Transverse colon (tissue), 4 donors: ENCODE data around the gene IRX6. TPM values are rescaled to one million over a fixed set of nuclear protein-coding genes. Genes with fewer than 3 reads are reported as not detected.

Experiments
- DNase-seq: peaks from one replicate; pipeline ENCODE4 v3.0.0-alpha.2; 2019
- H3K27ac ChIP-seq, 4 donors: fragments of 200-600 bp; sonication (generic); 2 replicates each; pipeline ENCODE4 v1.5.1; 2016 to 2018; ENCODE audit warnings: inconsistent platforms in 4 of 4
- H3K27me3 ChIP-seq: fragments of 200-600 bp; sonication (generic); 2 replicates; pipeline ENCODE4 v1.5.1; 2017; ENCODE audit warnings: inconsistent platforms
- H3K36me3 ChIP-seq, 4 donors: fragments of 200-600 bp; sonication (generic); 2 replicates each; pipeline ENCODE4 v1.5.1; 2017 to 2019; ENCODE audit warnings: inconsistent platforms in 4 of 4
- H3K4me1 ChIP-seq, 4 donors: fragments of 200-600 bp; sonication (generic); 2 replicates each; pipeline ENCODE4 v1.5.1; 2017 to 2020; ENCODE audit warnings: inconsistent platforms in 4 of 4
- H3K4me3 ChIP-seq, 4 donors: fragments of 200-600 bp; sonication (generic); 1 replicate in 1 of 4; 2 replicates in 3 of 4; pipeline versions ENCODE4 v1.5.1 to v1.6.1; 2017 to 2019; ENCODE audit warnings: inconsistent platforms in 4 of 4
- H3K9me3 ChIP-seq, 2 donors: fragments of 200-600 bp; sonication (generic); 2 replicates each; pipeline ENCODE4 v1.5.1; 2017 to 2019; ENCODE audit warnings: inconsistent platforms in 2 of 2
- EP300 ChIP-seq: sonication (generic); formaldehyde crosslinking; IDR thresholded peaks from one replicate; pipeline ENCODE4 v1.6.1; 2017; ENCODE audit warnings: antibody characterized with exemption, low read depth
- POLR2A ChIP-seq: fragments of 450-650 bp; IDR thresholded peaks from one replicate; pipeline ENCODE4 v1.6.1; 2016; ENCODE audit warnings: antibody characterized with exemption, mild to moderate bottlenecking, moderate library complexity
- POLR2AphosphoS5 ChIP-seq, 3 donors: sonication (generic); formaldehyde crosslinking; IDR thresholded peaks; one replicate each; pipeline ENCODE4 v1.6.1; 2016; ENCODE audit warnings: antibody characterized with exemption in 3 of 3
- WGBS, 2 donors: methylation state at CpG; one replicate each; pipeline ENCODE4 v1.1.5; 2018; ENCODE audit warnings: low coverage in 1 of 2; 5-methylcytosine and 5-hydroxymethylcytosine counted together
- in situ Hi-C, 4 donors: fragments of 200-750 bp; cut with MboI; loops; one replicate each; pipeline versions ENCODE4 v1.15.0 to v1.15.1; 2017; ENCODE audit warnings: low sequenced_read_pairs in 3 of 4, low pct_ligation_motif_present in 1 of 4, low pct_unique_long_range_greater_than_20kb in 1 of 4
- intact Hi-C: fragments of 100-400 bp; cut with DNase I; formaldehyde crosslinking; loops from one replicate; pipeline ENCODE4 v1.15.1; 2023; ENCODE audit warnings: low total_unique reads
- total RNA-seq, 4 donors: library from RNA; depleted of rRNA; stranded (reverse); fragments of >200 nt; gene quantifications; one replicate each; pipeline ENCODE4 v1.1.0, GENCODE V29; 2016
- TF ChIP-seq, protein P1 (sequence below), 5 experiments: fragments of 200-600 bp in 3 of 5; fragments of 450-650 bp in 2 of 5; sonication (generic) in 3 of 5; IDR thresholded peaks; 1 replicate in 2 of 5; 2 replicates in 3 of 5; pipeline ENCODE4 v1.5.1; 2016 to 2017; ENCODE audit warnings: antibody characterized with exemption in 5 of 5, inconsistent platforms in 3 of 5, mild to moderate bottlenecking in 2 of 5, moderate library complexity in 1 of 5

IRX6 gene
- total RNA-seq, 4 donors from 2014 or later = 1.1 TPM; not detected in 3

DNA sequence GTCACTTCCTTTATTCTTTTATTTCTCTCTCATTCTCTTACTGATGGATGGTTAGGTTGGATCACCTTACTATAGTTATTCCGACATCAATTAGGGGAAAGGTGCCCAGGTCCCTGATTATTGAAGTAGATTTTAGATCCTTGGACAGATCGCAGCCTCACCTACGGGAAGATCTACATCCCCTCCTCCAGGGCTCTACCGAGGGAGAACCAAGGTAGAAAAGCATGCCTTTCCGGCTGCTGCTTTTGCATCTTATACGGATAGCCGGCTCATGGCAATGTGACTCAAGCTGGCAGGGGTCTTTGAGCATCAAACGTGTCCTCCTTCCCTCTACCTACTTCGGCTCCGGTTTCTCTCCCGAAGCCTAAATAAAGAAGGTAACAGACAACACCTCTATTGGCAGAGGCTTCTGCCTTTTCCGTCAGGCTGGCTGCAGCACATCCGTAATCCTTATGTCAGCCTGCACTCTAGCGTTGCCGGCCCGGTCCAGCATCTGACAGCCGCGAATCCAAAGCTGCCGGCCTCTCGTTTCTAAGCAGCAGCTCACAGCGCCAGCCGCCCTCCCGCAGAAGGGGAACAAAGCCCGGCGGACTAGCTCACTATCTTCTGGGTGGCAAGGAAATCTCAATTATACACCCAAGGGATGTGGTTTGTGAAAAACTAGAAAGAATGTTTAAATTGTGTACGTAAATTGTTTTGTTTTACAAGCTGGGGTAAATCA lies 46.9 kb downstream of the IRX6 start:
- Histone ChIP-seq H3K36me3 (no peaks in the 10 kb centered on the region), H3K4me3 (no peak overlapping the region), H3K27me3 (peaks cover 41% of the 10 kb centered on the region), H3K4me1 (no peaks in the 10 kb centered on the region), H3K27ac (no peak overlapping the region), H3K9me3 (no peaks in the 10 kb centered on the region)
- in situ Hi-C loops = no loop called here
- TF ChIP-seq, protein P1, sequence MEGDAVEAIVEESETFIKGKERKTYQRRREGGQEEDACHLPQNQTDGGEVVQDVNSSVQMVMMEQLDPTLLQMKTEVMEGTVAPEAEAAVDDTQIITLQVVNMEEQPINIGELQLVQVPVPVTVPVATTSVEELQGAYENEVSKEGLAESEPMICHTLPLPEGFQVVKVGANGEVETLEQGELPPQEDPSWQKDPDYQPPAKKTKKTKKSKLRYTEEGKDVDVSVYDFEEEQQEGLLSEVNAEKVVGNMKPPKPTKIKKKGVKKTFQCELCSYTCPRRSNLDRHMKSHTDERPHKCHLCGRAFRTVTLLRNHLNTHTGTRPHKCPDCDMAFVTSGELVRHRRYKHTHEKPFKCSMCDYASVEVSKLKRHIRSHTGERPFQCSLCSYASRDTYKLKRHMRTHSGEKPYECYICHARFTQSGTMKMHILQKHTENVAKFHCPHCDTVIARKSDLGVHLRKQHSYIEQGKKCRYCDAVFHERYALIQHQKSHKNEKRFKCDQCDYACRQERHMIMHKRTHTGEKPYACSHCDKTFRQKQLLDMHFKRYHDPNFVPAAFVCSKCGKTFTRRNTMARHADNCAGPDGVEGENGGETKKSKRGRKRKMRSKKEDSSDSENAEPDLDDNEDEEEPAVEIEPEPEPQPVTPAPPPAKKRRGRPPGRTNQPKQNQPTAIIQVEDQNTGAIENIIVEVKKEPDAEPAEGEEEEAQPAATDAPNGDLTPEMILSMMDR (IDR thresholded peaks at IDR 0.05) = peak in 1 of 5 experiments; percentile 13
- TF ChIP-seq EP300 = no peak
- intact Hi-C loops = no loop called here
- DNase-seq = peak; percentile 15
- 6 to 22% methylated on average over 5 to 26 of the region's 26 CpGs for WGBS, 2 donors

DNA sequence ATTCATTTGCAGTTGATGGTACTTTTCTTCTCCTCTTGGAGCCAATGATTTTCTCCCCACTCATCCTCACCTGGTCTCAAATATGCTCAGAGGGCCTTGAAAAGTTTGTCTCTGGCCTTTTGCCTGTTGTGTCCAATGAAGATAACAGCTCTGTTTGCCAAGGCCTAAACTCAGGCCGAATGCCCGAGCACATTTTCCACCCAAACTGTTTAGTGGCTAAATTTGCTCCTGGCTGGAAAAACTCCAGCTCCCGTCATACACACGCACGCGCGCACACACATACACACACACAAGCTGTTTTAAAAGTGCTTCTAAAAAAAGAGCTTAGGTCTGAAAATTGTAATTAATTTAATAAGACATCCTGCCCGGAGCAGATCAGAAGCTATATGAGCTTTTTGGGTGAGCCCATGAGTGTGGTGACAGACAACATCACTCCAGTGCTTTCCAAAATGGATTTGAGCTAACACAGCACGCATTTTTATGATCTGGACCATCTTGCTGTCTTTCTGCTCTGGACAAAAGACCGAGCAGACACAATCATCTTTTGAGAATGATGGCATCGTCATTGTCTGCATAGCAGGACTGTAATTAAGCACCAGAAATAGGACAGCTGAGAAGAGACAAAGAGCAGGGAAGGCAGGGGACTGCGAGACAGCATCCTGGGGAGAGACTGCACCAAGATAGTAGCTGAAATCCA lies 48.9 kb downstream of the IRX6 start:
- no peak overlapping the region for H3K27ac ChIP-seq
- H3K36me3 ChIP-seq = no peaks in the 10 kb centered on the region
- in situ Hi-C loops = no loop called here
- intact Hi-C loops = no loop called here
- DNase-seq = no peak
- no peaks in the 10 kb centered on the region for H3K4me1 ChIP-seq
- H3K9me3 ChIP-seq = no peaks in the 10 kb centered on the region
- peaks cover 41% of the 10 kb centered on the region for H3K27me3 ChIP-seq
- no peak overlapping the region for H3K4me3 ChIP-seq
- WGBS, 2 donors = 73% methylated on average over 9 to 12 of the region's 12 CpGs
- TF ChIP-seq POLR2A (no peak), EP300 (no peak), POLR2AphosphoS5 (IDR thresholded peaks at IDR 0.05) (no peak)
- TF ChIP-seq, protein P1 (IDR thresholded peaks at IDR 0.05) = no peak

DNA sequence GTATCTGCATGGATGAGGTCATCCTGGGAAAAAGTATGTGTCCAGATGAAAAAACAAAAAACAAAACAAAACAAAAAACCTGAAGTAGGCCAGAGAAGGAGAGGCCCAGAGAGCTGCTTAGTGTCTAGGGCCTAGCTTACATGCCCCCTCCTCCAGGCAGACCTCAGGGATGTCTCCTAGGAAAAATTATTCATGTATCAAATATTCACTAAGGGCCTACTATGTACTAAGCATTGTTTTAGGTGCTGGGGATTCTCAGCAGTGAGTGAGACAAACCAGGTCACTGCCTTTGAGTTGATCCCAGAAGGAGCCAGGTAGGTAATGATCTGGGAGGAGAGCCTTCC lies 49.5 kb downstream of the IRX6 start:
- Histone ChIP-seq H3K27me3 (peaks cover 37% of the 10 kb centered on the region), H3K9me3 (no peaks in the 10 kb centered on the region), H3K27ac (no peak overlapping the region), H3K4me3 (no peak overlapping the region), H3K36me3 (no peaks in the 10 kb centered on the region), H3K4me1 (no peaks in the 10 kb centered on the region)
- in situ Hi-C loops (no loop called here), intact Hi-C loops (no loop called here)
- TF ChIP-seq POLR2AphosphoS5 (IDR thresholded peaks at IDR 0.05) (no peak), POLR2A (no peak), EP300 (no peak)
- TF ChIP-seq, protein P1 (IDR thresholded peaks at IDR 0.05) = no peak
- no peak for DNase-seq

DNA sequence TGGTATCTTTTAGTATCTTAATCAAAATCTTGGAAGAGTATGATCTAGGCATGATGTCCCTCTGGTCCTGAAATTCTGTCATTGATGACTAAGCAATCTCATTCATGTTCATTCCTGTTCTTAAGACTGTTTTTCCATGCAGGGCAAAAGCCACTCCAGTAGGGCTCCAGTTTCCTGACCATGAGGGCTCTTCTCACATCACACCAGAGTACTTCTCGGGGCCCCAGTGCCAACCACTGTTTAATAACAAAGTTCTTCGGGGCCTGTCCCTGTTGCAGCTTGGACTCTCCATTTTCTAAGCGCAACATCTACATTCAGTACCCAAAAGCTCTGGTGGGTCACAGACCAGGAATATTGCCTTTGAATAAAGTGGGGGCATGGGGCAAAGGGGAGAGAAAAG lies 52.0 kb downstream of the IRX6 start:
- no peaks in the 10 kb centered on the region for H3K36me3 ChIP-seq
- intact Hi-C loops (no loop called here), in situ Hi-C loops (no loop called here)
- no peaks in the 10 kb centered on the region for H3K9me3 ChIP-seq
- DNase-seq = no peak
- no peak overlapping the region for H3K4me3 ChIP-seq
- no peaks in the 10 kb centered on the region for H3K4me1 ChIP-seq
- H3K27me3 ChIP-seq = peaks cover 11% of the 10 kb centered on the region
- WGBS, 2 donors = 87 to 100% methylated on average over 1 to 3 of the region's 3 CpGs
- no peak for TF ChIP-seq POLR2A
- no peak overlapping the region for H3K27ac ChIP-seq
